ENCODE measurements around the gene ASXL2.

- no peak for TF ChIP-seq POLR2A (IDR thresholded peaks at IDR 0.05)
- TF ChIP-seq CTCF (IDR thresholded peaks at IDR 0.05), result no peak
These were observed 193.5 kb downstream of the ASXL2 start for GRCh38 chr2:25684577-25685473.
